GM21367 (cell line): ENCODE measurements around the gene ADPRS.

Source experiments
- ATAC-seq: cut with Tn5 transposase; IDR thresholded peaks from one replicate; pipeline ENCODE4 v1.9.1; 2021; ENCODE audit not compliant: unreplicated experiment

Gene ADPRS

GRCh38 chr1:36087233-36088123 lies 1.2 kb upstream of the ADPRS start:
- ATAC-seq = no peak

DNA sequence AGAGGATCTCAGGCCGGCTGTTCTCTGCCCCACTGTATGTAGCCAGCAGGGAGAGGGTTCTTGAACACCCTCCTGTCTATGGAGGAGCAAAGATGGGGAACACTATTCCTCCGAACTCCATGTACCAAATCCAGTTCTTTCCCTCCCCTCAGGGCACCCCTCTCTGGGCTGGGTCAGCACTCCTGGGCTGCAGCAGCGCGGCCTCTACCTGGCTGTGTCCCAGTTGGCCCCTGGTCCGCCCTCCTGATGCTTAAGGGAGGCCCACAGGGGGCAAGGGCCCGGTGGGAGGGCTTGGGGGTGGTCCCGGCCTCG lies 471 bp upstream of the ADPRS start:
- no peak for ATAC-seq

GRCh38 chr1:36089393-36090121 lies 865 bp downstream of the ADPRS start:
- no peak for ATAC-seq

GRCh38 chr1:36091141-36091540 lies 2.4 kb downstream of the ADPRS start:
- ATAC-seq = no peak

GRCh38 chr1:36091698-36092097 lies 3.0 kb downstream of the ADPRS start:
- ATAC-seq = no peak

DNA sequence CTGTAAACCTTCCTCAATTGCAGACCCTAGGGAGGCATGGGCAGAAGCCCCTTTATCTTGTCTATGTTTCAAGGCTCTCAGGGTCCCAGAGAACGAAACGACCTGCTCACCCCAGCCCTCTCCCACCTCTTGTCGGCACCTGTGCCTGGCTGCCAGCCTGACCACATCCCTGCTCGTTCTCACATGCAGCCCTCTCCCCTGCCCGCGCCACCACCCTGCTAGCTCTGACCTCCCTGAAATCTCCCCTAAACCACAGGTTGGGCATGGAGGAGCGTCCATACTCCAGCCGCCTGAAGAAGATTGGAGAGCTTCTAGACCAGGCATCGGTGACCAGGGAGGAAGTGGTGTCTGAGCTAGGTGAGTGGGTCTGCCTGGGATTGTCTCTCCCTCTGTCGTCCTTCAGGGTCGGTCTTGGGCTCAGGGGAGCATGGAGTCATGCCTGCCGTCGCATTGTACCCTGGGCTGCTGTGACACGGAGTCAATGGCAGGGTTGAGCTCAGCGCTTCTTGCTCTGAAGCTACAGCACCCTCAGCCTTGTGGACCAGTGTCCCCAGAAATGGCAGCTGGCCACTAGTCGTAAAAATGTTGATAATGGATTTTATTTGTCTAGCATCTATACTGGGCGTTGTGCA lies 3.6 kb downstream of the ADPRS start:
- no peak for ATAC-seq

- ATAC-seq = no peak
These were observed 4.1 kb downstream of the ADPRS start for GRCh38 chr1:36092798-36093185.

DNA sequence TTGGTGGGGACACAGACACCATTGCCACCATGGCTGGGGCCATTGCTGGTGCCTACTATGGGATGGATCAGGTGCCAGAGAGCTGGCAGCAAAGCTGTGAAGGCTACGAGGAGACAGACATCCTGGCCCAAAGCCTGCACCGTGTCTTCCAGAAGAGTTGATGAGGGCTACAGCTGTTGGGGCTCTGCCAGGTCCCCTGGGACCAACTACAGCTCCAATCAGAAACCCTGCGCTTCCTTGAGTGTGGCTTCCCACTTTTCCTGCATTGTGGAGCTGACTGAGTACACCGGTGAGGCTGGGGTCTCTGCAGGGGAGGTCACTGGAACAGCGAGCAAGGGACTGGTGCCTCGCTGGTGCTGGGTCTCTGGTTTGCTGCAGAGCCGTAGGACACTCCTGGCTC lies 4.5 kb downstream of the ADPRS start:
- ATAC-seq = no peak

DNA sequence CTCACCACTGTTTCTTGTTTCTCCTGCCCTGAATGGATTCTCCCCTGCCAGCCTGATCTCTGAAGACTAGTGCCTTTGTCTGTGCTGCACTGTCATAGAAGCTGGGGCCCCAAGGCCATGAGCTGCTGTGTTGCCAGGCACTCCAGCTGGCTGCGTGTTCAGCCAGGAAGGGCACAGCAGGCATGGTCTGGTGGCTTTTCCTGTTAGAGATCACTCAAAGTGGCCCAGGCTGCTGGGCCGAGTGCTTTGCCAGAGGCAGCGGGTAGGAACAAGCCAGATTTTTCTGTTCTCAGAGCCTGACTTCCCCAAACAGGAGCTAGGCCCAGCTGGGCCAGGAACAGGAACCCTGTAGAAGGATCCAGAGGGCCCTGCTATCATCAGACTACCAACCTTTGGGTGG lies 5.2 kb downstream of the ADPRS start:
- ATAC-seq = no peak

DNA sequence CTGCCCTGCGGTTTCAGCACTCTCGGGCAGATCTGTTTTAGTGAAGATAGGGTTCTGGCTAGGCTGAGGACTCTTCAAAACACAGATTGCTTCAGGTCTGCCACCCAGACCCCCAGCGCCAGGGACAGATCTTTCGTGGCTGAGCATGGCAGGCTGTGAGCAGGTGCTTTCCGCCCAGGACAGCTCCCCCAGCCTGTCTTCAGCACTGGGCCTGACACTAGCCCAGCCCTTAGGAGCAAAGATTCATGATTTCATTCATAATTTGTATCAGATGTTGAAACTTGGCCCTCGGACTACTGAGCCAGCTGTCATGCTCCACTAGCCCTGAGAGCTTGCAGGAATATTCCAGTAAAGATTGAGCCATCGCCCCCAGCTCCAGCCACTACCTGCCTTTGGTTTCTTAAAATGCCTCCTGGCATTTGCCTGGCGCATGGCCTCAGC lies 5.9 kb downstream of the ADPRS start:
- no peak for ATAC-seq

- no peak for ATAC-seq
These were observed 7.2 kb downstream of the ADPRS start for GRCh38 chr1:36095760-36096405.

DNA sequence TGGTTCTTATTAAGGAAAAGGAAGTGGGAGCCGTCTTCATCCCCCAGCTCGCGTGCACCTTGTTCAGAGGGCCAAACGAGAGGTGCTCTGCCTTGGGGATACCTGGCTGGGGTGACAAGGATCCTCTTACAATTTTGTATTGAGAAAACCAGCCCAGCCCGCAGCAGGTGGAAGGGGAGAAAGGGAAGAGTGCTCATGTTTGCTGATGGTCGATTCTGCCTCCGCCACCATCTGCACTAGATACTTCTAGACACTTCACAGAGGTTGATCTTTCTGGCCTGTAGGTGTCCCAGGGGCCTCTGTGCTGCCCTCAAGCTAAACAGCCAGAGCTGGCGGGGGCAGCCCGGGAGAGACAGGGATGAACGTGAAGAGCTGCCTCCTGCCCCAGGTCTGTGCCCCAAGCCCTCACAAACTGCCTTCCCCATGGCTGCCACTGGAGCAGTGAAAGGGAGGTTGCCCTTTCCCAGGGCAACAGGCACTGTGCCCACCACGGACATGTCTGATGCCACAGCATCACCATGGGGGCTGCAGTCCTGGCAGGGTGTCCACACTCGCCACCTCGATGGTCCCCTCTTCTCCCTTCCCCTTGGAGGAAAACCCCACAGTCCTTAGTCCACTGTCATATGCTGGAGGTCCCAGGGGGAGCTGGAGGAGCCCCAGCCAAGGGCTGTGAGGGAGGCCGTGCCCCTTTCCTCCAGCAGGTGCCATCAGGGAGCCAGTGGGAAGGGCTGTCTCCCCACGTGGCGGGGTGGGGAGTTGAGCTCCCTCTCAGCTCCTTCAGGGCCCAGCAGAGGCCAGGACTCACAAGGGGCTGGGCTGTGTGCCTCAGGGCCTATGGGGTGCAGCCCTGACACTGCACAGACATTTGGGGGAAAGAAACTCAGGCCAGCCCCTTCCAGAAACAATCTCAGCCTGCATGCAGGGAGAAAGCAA lies 8.1 kb downstream of the ADPRS start:
- ATAC-seq = no peak

GRCh38 chr1:36097693-36098585 lies 9.2 kb downstream of the ADPRS start:
- ATAC-seq = no peak

DNA sequence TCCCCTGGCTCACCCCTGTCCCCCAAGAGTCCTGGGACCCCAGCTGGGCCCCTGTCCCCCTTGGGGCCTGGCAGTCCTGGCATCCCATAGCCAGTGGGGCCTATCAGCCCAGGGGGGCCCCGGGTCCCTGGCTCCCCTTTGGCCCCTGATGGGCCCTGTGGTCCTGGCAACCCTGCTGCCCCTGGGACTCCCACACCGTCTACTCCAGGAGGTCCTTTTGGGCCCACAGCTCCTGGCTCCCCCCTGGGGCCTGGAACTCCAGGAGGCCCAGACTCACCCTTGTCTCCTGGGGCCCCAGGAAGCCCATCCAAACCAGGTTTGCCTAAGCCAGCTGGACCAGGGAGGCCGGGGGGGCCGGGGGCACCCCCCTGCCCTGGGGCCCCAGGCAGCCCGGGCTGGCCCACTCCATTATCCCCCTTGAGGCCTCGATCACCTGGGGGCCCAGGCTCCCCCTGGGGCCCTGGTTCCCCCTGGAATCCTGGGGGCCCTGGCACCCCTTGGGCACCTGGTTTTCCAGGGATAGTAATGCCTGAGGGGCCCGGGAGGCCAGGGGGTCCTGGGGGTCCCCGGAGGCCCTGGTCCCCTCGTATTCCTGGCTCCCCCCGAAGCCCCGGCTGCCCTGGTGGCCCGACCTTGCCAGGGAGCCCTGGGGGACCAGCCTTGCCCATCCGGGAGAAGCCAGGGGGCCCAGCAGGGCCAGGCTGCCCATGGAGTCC lies 10.1 kb downstream of the ADPRS start:
- no peak for ATAC-seq

DNA sequence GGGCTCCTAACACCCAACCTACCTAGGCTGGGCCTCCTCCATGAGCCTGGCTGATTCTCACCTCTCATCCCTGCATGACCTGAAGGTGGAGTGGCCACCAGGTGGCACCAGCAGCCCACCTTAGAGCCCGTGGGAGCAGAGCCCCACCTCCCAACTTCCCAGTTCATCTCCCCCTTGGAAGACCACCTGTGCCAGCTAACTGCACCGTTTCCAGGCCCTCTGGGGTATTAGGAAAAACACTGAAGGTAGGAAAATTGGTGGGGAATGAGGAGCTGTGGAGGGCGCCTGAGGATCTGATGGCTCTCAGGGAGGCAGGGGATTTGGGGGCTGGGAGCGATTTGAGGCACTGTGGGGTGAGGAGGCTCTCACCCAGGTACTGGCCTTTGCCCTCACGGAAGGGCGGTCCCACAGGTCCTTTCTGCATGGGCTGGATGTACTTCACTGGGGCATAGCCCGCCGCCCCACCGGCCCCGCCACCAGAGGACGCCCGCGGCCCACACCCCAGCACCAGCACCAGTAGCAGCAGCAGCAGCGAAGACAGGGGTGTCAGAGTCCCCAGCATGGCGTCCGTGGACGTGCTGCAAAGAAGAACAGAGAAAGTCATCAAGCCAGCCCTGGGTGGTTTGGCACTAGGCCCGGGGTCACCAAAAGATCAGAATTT lies 11.1 kb downstream of the ADPRS start:
- ATAC-seq = no peak

DNA sequence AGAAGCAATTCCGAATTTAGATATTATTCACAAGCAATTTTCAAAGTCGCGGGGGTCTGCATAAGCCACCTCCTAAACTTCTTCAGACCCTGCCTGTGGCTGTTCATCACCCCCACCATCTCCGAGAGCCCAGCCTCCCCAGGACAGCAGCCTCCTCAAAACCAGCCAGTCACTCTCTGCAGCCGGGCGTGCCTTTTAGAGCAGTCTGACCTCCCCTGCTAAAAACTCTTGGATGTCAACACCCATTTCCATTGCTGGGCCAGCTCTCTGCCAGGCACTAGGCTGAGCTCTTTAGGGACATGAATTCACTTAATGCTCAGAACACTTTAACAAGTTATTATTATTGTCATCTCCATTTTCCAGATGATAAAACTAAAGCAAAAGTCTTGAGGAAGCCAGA lies 11.7 kb downstream of the ADPRS start:
- no peak for ATAC-seq

DNA sequence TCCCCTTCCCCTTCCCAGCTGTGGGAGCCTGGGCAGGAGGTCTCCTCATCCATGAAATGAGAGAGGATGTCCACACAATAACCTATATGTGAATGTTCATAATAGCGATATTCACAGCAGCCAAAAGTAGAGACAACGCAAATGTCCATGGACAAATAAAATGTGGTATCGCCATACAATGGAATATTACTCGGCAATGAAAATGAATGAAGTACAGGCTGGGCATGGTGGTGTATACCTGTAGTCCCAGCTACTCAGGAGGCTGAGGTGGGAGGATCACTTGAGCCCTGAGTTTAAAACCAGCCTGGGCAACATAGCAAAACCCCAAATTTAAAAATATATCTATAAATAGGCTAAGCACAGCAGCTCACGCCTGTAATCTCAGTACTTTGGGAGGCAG lies 12.9 kb downstream of the ADPRS start:
- no peak for ATAC-seq

GRCh38 chr1:36106269-36106668 lies 17.6 kb downstream of the ADPRS start:
- ATAC-seq = no peak
